A673 (cell line): ENCODE measurements around the gene IFNW1.

Experiments used
- CTCF ChIP-seq: fragments of 300-800, 200-600 bp; sonication (generic); conservative IDR thresholded peaks from 2 replicates; pipeline ENCODE4 v1.5.1; 2017; ENCODE audit warnings: low read depth, mild to moderate bottlenecking, antibody characterized with exemption, low read length, moderate library complexity, mixed read lengths
- EZH2 ChIP-seq: fragments of 200-600 bp; sonication (generic); IDR thresholded peaks from 2 replicates; pipeline ENCODE4 v1.6.1; 2017; ENCODE audit warnings: borderline replicate concordance, low read depth, mild to moderate bottlenecking, mixed read lengths, antibody characterized with exemption, low read length; ENCODE audit not compliant: poor library complexity, severe bottlenecking

DNA sequence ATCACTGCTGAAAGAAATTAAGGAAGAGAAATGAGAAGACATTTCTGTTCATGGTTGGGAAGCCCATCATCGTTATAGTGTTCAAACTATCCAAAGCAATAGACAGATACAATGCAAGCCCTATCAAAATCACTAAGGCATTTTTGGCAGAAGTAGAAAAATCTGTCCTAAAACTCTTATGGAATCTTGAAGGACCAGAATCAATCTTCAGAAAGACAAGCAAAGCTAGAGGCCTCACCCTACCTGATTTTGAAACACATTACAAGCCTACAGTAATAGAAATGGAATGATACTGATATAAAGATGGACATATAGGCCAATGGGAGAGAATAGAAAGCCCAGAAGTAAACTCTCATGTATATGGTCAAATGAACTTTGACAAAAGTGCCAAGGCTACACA lies 29.7 kb upstream of the IFNW1 start:
- TF ChIP-seq CTCF (no peak), EZH2 (no peak)
